Stimulated activated CD4-positive, alpha-beta T cell treated with anti-CD3 and anti-CD28 coated beads, Interleukin-4, amount 100 ng/mL, for 4 hours (primary cell): Measurements from ENCODE around the gene ZNF547.
"Not testable (repeated sequence)": the region's sequence is repeated elsewhere in the genome, so short reads cannot be mapped to it uniquely, and the experiment has no call there.

Experiments used
- DNase-seq, 2 experiments: peaks; one replicate each; pipeline ENCODE4 v3.0.0-alpha.2; 2020

ZNF547 gene

GRCh38 chr19:57362997-57363687 lies at the start of gene ZNF547, which contains the start of gene TRAPPC2B:
Gene ZNF547, plus strand, starts transcription at chr19:57363551. Its CDS starts 5,005 bp downstream, at chr19:57368556.
Gene TRAPPC2B, plus strand, starts transcription at chr19:57363551. Its CDS starts 1,283 bp downstream, at chr19:57364834.
- DNase-seq = peak; percentile 96 to 99

GRCh38 chr19:57314146-57314545 lies 49.2 kb upstream of the ZNF547 start:
- no peak for DNase-seq

DNA sequence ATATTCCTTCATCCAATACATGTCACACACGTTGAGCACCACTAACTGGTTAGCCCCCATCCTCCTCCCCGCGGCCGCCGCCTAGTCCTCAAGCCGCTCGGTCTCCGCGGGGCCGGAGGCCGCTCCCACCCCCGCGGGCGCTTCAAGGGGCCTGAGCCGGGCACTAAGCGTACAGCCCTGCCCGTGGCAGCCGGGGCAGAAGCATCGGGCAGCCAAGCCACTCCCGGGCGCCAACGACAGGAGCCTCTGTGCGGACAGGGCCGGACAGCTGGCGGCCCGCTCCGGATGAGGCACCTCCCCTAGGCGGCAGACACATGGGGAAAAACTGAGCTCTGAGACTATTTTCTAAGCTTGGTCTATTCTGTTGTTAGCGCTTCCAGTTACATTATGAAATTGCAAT lies 45.8 kb upstream of the ZNF547 start:
- no peak for DNase-seq

- DNase-seq = no peak
Measured at GRCh38 chr19:57319869-57320179, 43.5 kb upstream of the ZNF547 start.

GRCh38 chr19:57320180-57321084 lies 42.9 kb upstream of the ZNF547 start, which contains the start of gene ZNF543:
Gene ZNF543, plus strand, starts transcription at chr19:57320472. Its CDS starts 382 bp downstream, at chr19:57320854.
- DNase-seq = peak; percentile 90 to 91

DNA sequence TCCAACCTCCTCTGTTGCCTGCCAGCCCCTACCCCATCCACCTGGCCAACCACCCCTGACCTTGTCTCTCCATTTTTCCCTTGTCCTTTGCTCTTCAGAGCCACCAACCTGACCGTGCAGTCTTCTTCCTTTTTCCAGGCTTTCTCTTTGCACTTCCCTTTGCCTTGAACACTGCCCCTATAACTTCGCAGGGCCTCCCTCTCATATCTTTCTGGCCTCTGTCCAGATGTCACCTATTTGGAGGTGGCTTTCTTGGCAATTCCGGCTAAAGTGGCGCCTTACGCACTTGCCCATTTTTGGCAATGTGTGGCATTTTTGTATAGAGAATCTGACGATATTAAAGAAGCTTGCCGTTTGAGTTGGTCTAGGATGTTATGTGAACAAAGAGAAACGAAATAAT lies 42.2 kb upstream of the ZNF547 start:
- no peak for DNase-seq

DNA sequence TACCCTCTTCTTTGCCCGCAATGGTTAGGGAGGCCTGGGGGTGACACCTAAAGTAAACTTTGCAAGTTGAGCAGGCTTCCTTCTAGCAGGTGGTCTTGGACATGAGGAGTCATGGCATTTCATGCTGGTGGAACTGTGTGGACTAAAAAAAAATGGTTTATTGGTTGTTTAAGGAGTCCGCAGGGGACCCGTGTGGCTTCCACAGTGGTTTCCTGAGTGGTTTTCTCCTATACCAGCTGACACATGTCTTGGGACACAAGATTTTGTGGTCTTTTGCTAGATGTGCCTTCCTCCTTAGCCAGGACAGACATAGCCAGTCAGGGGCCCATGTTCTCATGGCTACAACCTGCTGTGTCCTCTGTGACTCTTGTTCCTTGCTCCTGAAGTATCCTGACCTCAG lies 41.6 kb upstream of the ZNF547 start:
- DNase-seq = no peak

- no peak for DNase-seq
Measured at GRCh38 chr19:57324992-57325391, 38.4 kb upstream of the ZNF547 start.

DNA sequence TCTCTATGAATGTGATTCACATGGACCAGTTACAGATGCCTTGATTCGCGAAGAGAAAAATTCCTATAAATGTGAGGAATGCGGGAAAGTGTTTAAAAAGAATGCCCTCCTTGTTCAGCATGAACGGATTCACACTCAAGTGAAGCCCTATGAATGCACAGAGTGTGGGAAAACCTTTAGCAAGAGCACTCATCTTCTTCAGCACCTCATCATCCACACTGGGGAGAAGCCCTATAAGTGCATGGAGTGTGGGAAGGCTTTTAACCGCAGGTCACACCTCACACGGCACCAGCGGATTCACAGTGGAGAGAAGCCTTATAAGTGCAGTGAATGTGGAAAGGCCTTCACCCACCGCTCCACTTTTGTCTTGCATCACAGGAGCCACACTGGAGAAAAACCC lies 35.4 kb upstream of the ZNF547 start:
- DNase-seq = no peak

GRCh38 chr19:57334191-57334590 lies 29.2 kb upstream of the ZNF547 start:
- no peak for DNase-seq

GRCh38 chr19:57338877-57339276 lies 24.5 kb upstream of the ZNF547 start:
- DNase-seq = no peak

DNA sequence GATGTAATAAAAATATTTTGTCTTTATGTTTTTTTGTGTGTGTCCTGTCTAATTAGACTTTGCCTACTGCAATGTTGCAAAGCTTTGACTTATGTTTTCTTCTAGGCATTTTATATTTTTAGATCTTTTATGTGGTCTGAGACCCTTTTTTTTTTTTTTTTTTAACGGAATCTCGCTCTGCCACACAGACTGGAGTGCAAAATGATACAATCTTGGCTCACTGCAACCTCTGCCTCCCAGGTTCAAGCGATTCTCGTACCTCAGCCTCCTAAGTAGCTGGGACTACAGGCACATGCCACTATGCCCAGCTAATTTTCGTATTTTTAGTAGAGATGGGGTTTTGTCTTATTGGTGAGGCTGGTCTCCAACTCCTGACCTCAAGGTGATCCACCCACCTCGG lies 20.8 kb upstream of the ZNF547 start:
- DNase-seq = no peak

DNA sequence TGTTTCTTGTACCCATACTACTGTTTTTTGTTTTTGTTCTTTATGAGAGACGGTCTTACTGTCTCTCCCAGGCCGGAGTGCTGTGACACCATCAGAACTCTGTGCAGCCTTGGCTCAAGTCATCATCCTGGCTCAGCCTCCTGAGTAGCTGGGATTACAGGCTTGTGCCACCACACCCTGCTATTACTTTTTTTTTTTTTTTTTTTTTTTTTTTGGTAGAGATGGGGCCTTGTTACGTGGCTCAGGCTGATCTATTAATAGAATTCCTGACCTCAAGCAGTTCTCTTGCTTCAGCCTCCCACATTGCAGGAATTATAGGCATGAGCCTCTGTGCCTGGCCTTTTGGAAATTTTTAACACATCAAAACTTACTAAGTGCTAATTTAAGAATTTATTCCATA lies 15.2 kb upstream of the ZNF547 start:
- DNase-seq = no peak

DNA sequence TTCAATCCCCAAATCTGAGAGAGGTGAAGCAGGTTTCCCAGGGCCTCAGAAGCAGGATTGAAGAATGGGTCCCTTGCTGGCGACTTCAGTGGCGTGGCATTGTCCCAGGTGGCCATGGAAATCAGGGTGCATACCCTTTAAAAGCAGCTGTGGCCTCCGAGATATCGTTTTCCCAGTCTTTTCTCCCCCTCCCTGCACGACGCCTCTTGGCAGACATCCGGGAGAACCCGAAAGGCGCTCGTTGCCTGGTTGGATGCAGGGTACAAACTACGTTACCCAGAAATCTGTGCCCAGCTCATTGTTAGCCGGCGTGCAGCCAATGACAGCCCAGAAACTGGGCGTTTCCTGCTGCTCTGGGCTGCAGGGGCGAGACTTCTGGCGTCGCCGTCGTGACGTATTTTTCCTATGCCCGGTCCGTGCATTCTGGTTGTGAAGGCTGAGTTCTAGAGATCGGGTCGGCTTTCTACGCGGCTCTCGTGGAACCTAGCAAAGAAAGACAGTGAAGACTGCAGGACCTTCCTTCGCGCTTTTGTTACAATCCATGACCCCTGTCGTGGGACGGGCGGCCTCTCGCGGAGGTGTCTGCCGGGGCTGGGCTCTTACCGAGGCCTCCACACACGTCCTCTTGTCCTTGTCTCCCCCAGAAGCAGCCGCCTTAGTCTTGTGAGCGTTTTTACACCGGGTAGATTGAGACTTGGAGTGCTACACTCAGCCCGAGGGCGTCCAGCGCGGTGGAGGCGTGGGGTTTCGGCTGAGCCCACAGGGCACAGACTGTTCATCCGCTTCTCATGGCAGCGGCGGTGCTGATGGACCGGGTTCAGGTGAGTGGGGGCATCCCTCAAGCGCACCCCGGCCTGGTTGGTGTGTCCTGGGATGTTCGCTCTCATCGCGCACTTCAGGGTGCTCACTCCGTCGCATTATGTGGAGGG lies 12.2 kb upstream of the ZNF547 start, which contains the start of gene ZNF304:
Gene ZNF304 (plus strand): TSS at position 395 of the 929 bp plus-strand sequence. CDS start 394 bp downstream, at position 789.
- DNase-seq = peak; percentile 72 to 86

- DNase-seq = no peak
Measured at GRCh38 chr19:57351867-57352266, 11.5 kb upstream of the ZNF547 start.

- DNase-seq = no peak
Measured at GRCh38 chr19:57355916-57356315, 7.4 kb upstream of the ZNF547 start.

- DNase-seq = no peak
Measured at GRCh38 chr19:57357406-57357805, 5.9 kb upstream of the ZNF547 start.

GRCh38 chr19:57359300-57359699 lies 4.1 kb upstream of the ZNF547 start:
- DNase-seq = no peak

DNA sequence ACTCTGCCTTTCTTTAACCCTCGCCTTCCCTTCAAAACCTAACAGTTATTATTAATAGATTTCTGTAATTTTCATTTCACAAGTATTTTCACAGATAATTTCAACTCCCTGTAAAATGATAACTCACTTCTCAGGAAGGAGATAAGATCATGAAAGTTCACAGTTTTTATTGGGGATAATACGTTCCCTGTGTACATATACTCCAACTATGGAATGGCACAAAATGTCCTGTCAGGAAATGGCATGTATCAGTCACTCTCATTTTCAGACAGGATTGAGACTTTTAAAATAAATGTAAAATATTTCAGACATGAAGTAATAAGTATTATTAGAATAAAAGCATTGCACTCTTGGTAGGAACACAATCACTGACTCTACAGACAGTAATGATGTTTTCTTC lies 932 bp upstream of the ZNF547 start:
- no peak for DNase-seq

DNA sequence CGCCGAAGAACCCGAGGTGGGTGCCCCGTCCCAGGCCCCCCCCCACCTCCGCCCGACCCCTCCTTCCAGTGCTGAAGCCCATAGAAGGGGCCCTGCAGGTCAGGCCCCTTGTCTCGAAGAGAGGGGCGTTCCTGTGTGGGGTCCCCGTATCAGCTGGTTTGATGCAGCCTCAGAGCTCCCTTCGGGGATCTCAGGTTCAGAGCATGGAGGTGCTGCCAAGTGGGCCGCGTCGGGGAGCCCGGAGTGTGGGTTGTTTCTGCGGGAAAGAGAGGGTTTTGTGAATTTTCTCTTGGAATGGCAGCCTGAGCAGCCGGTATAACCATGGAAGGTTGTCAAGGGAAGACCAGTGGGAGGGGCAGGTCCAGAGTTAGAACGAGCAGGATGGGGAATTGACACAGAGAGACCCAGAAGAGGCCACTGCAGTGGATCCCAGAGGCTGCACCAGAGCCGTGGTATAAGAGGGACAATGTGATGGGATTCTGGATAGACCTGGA lies 384 bp downstream of the ZNF547 start:
- no peak for DNase-seq

GRCh38 chr19:57366776-57367175 lies 3.4 kb downstream of the ZNF547 start:
- DNase-seq = no peak

DNA sequence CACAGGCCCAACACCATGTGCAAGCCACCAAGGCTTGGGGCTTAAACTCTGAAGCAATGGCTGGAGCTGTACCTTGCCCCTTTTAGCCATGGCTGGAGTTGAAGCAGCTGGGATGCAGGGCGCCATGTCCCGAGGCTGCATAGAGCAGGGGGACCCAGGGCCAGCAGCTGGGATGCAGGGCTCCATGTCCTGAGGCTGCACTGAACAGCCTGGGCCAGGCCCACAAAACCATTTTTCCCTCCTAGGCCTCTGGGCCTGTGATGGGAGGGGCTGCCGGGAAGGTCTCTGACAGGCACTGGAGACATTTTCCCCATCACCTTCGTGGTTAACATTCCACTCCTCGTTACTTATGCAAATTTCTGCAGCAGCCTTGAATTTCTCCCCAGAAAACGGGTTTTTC lies 10.8 kb downstream of the ZNF547 start:
- no peak for DNase-seq

GRCh38 chr19:57374647-57375046 lies 11.3 kb downstream of the ZNF547 start:
- not testable (repeated sequence) for DNase-seq
